ENCODE results near the gene TMEM63C.

TMEM63C gene

DNA sequence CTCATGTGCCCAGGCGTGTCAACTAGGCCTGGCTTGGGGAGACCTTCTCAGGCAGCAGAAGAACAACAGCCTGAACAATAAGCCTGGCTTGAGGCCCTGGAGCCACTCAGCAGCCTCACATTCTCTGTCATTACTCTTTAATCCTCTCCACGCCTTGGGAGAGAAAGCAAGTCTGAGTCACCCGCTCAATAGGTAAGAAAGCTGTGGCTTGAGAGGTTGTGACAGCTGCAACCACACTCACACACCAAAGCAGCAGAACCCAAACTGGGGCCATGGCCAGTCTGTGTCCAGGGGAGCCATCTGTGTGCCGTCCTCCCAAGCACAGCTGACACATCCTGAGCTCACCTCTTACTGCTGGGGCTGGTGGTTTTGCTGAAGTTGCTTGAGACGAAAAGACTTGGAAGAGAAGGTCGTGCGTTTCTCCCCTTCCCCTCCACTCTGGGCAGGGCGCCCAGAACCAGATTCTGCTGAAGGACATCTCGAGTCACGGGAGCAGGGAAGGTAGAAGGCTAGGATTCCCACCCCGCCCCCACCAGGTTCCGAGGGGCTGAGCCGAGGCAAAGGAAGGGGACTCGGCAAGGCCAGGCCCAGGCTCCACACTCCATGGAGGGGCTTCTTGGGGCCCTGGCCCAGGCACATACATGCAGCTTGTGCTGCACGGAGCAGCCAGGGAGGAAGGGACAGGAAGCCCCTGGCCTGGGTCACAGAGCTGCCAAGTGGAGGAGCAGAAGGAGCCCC lies 5.5 kb downstream of the TMEM63C start:
- H3K9me3 ChIP-seq (ENCODE audit: control insufficient read depth, insufficient read depth, low read length), result no peaks in the 10 kb centered on the region
- no peaks in the 10 kb centered on the region for H3K36me3 ChIP-seq (ENCODE audit: control insufficient read depth, insufficient read depth, low read length)
- no peak overlapping the region for H3K4me3 ChIP-seq (ENCODE audit: low read depth, low read length)
- no peak overlapping the region for H3K9ac ChIP-seq (ENCODE audit: low read depth, low read length)
- peaks cover 5% of the 10 kb centered on the region for H3K27me3 ChIP-seq (ENCODE audit: control insufficient read depth, insufficient read depth, low read length)
- peaks cover 5% of the 10 kb centered on the region for H3K4me1 ChIP-seq (ENCODE audit: control insufficient read depth, insufficient read depth, low read length)

DNA sequence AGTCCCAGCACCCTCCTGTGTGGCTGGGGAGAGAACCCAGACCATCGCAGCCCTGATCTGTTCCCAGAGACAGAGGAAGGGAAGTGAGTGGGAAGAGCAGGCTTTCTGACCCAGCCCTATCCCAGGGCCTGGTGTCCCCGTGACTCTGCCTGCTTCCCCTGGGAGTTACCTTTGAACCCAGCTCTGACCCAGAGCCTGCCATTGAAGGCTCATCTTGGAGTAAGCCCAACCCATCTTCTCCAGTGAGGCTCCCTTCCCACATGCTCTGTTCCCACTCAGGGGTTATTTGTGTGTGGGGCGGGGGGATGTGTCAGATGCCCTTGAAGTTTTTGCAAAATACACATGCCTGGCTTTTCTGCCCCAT lies 6.0 kb downstream of the TMEM63C start:
- Histone ChIP-seq H3K27me3 (ENCODE audit: control insufficient read depth, insufficient read depth, low read length) (peaks cover 4% of the 10 kb centered on the region), H3K36me3 (ENCODE audit: control insufficient read depth, insufficient read depth, low read length) (no peaks in the 10 kb centered on the region), H3K9ac (ENCODE audit: low read depth, low read length) (no peak overlapping the region), H3K4me3 (ENCODE audit: low read depth, low read length) (no peak overlapping the region), H3K4me1 (ENCODE audit: control insufficient read depth, insufficient read depth, low read length) (peaks cover 5% of the 10 kb centered on the region), H3K9me3 (ENCODE audit: control insufficient read depth, insufficient read depth, low read length) (no peaks in the 10 kb centered on the region)

DNA sequence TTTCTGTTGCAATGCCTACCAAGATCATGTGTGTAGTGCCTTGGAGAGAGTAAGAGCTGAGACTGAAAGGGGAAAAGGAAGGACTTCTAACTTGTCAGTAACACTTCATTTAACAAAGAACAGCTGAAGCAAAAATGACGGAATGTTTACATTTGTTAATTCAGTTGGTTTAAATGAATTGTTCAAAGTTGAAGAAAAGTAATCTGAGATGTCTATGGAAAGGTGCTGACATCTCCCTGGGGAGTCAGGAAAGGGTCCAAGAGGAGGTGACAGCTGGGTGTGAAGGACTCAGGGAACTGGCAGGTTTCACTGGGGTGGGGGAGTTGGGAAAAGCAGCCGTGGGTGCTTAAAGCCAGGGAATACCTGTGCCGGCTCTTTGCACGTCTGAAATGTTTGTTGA lies 7.9 kb downstream of the TMEM63C start:
- no peaks in the 10 kb centered on the region for H3K9me3 ChIP-seq (ENCODE audit: control insufficient read depth, insufficient read depth, low read length)
- H3K27me3 ChIP-seq (ENCODE audit: control insufficient read depth, insufficient read depth, low read length), result no peaks in the 10 kb centered on the region
- no peak overlapping the region for H3K4me3 ChIP-seq (ENCODE audit: low read depth, low read length)
- no peak overlapping the region for H3K9ac ChIP-seq (ENCODE audit: low read depth, low read length)
- peaks cover 5% of the 10 kb centered on the region for H3K4me1 ChIP-seq (ENCODE audit: control insufficient read depth, insufficient read depth, low read length)
- no peaks in the 10 kb centered on the region for H3K36me3 ChIP-seq (ENCODE audit: control insufficient read depth, insufficient read depth, low read length)

DNA sequence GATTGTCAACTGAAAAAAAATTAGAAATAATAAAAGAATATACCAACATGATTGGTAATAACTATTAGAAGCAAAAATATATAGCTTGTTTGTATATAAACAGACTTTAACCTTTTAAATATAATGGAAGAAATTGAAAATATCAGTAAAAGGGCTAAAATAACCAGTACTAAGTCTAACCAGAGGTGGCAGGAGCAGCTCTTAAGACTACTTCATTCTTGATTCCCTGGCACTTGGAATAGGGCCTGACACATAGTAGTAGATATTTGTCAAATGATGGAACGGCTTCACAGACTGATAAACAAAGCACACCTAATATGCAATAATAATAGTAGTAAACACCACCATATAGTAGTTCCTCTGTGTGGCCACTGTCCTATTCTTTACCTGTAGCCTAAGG lies 9.4 kb downstream of the TMEM63C start:
- Histone ChIP-seq H3K27me3 (ENCODE audit: control insufficient read depth, insufficient read depth, low read length) (no peaks in the 10 kb centered on the region), H3K9ac (ENCODE audit: low read depth, low read length) (no peak overlapping the region), H3K4me3 (ENCODE audit: low read depth, low read length) (no peak overlapping the region), H3K36me3 (ENCODE audit: control insufficient read depth, insufficient read depth, low read length) (no peaks in the 10 kb centered on the region), H3K4me1 (ENCODE audit: control insufficient read depth, insufficient read depth, low read length) (peaks cover 5% of the 10 kb centered on the region), H3K9me3 (ENCODE audit: control insufficient read depth, insufficient read depth, low read length) (no peaks in the 10 kb centered on the region)

DNA sequence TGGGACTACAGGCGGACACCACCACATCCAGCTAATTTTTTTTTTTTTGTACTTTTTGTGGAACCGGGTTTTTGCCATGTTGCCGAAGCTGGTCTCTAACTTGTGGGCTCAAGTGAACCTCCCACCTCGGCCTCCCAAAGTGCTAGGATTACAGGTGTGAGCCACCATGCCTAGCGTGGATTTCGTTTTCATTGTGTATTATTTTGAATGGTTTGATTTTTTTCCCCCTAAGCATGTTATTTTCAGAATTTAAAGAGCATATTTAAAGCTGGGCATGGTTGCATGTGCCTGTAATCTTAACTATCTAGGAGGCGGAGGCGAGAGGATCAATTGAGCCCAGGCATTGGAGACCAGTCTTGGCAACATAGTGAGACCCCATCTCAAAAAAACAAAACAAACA lies 13.1 kb downstream of the TMEM63C start:
- Histone ChIP-seq H3K4me1 (ENCODE audit: control insufficient read depth, insufficient read depth, low read length) (no peaks in the 10 kb centered on the region), H3K9ac (ENCODE audit: low read depth, low read length) (no peak overlapping the region), H3K27me3 (ENCODE audit: control insufficient read depth, insufficient read depth, low read length) (no peaks in the 10 kb centered on the region), H3K36me3 (ENCODE audit: control insufficient read depth, insufficient read depth, low read length) (no peaks in the 10 kb centered on the region), H3K9me3 (ENCODE audit: control insufficient read depth, insufficient read depth, low read length) (no peaks in the 10 kb centered on the region), H3K4me3 (ENCODE audit: low read depth, low read length) (no peak overlapping the region)

DNA sequence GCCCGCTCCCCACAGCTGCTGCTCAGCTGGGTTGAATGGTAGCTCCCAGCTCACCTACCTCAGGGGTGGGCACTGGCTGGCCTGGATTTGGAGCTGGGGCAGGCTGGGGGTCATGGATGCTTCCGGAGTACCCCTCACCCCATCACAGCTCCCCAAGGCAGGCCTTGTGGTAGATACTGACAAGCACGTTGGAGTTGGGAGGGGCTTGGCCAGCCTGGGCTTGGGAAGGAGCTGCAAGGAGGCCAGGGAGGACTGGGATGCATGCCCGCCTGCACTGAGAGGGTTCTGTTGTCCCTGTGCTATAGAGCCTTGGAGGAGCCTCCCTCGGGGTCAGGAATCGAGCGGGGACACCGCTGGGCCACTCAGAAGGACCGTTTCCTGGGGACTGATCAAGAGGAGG lies 14.2 kb downstream of the TMEM63C start:
- no peaks in the 10 kb centered on the region for H3K36me3 ChIP-seq (ENCODE audit: control insufficient read depth, insufficient read depth, low read length)
- no peak overlapping the region for H3K9ac ChIP-seq (ENCODE audit: low read depth, low read length)
- H3K4me3 ChIP-seq (ENCODE audit: low read depth, low read length), result no peak overlapping the region
- no peaks in the 10 kb centered on the region for H3K27me3 ChIP-seq (ENCODE audit: control insufficient read depth, insufficient read depth, low read length)
- H3K4me1 ChIP-seq (ENCODE audit: control insufficient read depth, insufficient read depth, low read length), result no peaks in the 10 kb centered on the region
- H3K9me3 ChIP-seq (ENCODE audit: control insufficient read depth, insufficient read depth, low read length), result no peaks in the 10 kb centered on the region

DNA sequence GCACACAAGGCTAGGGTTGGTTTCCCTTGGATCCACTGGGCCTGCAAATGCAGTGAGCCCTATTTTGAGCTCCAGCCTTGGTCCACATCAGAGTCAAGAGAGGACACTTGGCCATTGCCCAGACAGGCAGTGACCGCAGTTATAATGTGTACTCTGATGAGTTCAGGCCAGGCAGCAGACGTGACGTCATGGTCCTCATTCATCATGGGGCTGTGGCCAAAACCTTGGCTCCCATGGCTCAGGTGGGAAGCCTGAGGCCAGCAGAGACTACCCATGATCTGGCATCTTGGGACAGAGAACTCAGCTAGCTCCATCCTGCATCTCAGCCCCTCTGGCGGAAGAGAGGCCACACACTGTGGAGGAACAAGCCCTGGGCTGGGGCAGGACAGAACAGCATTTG lies 16.4 kb downstream of the TMEM63C start:
- Histone ChIP-seq H3K4me3 (ENCODE audit: low read depth, low read length) (no peak overlapping the region), H3K9me3 (ENCODE audit: control insufficient read depth, insufficient read depth, low read length) (no peaks in the 10 kb centered on the region), H3K36me3 (ENCODE audit: control insufficient read depth, insufficient read depth, low read length) (no peaks in the 10 kb centered on the region), H3K27me3 (ENCODE audit: control insufficient read depth, insufficient read depth, low read length) (no peaks in the 10 kb centered on the region), H3K9ac (ENCODE audit: low read depth, low read length) (no peak overlapping the region), H3K4me1 (ENCODE audit: control insufficient read depth, insufficient read depth, low read length) (no peaks in the 10 kb centered on the region)

DNA sequence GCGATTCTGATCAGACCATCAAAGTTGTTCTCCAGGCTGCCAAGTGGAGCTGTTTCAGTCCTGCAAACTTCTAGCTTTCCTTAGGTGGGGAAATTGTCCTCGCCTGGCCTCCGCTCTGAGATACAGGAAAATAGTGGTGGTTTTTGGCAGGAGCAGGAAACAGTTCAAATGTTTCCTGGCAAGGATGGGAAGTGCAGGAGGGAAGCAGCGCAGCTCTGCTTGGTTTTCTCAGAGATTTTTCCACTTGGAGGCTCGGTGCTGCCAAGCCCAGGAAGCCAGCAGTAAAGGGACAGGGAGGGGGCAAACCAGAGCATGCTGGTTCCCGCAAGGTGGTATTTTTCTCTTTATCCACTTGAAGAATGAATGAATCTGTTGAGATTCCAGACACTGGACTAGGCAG lies 17.0 kb downstream of the TMEM63C start:
- no peaks in the 10 kb centered on the region for H3K4me1 ChIP-seq (ENCODE audit: control insufficient read depth, insufficient read depth, low read length)
- no peaks in the 10 kb centered on the region for H3K36me3 ChIP-seq (ENCODE audit: control insufficient read depth, insufficient read depth, low read length)
- H3K4me3 ChIP-seq (ENCODE audit: low read depth, low read length), result no peak overlapping the region
- H3K27me3 ChIP-seq (ENCODE audit: control insufficient read depth, insufficient read depth, low read length), result no peaks in the 10 kb centered on the region
- no peaks in the 10 kb centered on the region for H3K9me3 ChIP-seq (ENCODE audit: control insufficient read depth, insufficient read depth, low read length)
- no peak overlapping the region for H3K9ac ChIP-seq (ENCODE audit: low read depth, low read length)

DNA sequence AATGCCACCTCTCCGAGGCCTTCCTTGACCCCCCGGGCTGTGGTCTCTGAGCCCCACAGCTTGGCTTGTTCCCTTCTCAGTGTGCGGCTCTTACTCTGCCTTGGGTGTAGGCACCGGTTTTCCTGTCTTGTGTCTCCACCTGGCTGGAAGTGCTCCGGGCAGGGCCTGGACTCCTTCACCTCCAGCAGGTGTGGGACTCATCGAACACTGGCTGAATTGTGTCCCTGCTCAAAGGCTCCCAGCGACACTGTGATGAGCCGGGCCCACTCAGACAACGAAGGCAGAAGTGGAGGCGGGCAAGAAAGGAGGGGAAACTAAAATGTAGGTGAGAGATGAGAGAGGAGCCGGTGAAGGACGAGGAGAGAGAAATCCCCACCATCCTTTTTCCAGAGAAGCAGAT lies 18.0 kb downstream of the TMEM63C start:
- H3K27me3 ChIP-seq (ENCODE audit: control insufficient read depth, insufficient read depth, low read length), result no peaks in the 10 kb centered on the region

DNA sequence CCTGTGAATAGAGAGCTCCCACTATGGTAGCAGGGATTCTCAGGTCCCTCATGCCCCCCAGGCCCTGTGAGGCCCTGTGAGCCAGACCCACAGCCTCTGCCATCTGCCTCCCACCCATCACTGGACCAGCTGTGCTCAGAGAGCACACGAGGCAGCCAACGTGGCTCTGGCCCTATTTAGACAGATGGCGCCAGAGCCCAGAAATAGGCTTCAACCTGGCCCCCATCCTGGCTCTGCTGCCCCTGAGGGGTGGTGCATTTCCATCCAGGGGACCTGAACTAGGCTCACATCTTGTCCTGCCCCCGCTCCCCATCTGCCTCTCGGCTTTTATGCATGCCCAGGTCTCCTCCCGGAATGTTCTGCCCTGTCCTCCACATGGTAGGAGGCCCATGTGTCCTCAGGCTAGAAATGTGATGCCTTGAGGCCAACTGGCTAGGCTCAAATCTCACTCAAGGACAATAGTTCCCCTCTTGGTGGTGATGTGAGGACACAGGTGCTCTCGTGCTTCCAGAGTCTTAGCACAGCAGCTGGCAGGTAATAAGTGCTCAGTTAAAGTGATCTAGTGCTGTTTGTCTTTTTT lies 18.9 kb downstream of the TMEM63C start:
- H3K4me1 ChIP-seq (ENCODE audit: control insufficient read depth, insufficient read depth, low read length), result no peaks in the 10 kb centered on the region
- H3K9ac ChIP-seq (ENCODE audit: low read depth, low read length), result no peak overlapping the region
- H3K27me3 ChIP-seq (ENCODE audit: control insufficient read depth, insufficient read depth, low read length), result no peaks in the 10 kb centered on the region
- no peak overlapping the region for H3K4me3 ChIP-seq (ENCODE audit: low read depth, low read length)
- H3K9me3 ChIP-seq (ENCODE audit: control insufficient read depth, insufficient read depth, low read length), result no peaks in the 10 kb centered on the region
- no peaks in the 10 kb centered on the region for H3K36me3 ChIP-seq (ENCODE audit: control insufficient read depth, insufficient read depth, low read length)

More for the DNA sequence above, 18.0 kb downstream of the TMEM63C start:
- Histone ChIP-seq H3K36me3 (ENCODE audit: control insufficient read depth, insufficient read depth, low read length) (no peaks in the 10 kb centered on the region), H3K9me3 (ENCODE audit: control insufficient read depth, insufficient read depth, low read length) (no peaks in the 10 kb centered on the region), H3K4me1 (ENCODE audit: control insufficient read depth, insufficient read depth, low read length) (no peaks in the 10 kb centered on the region), H3K4me3 (ENCODE audit: low read depth, low read length) (no peak overlapping the region), H3K9ac (ENCODE audit: low read depth, low read length) (no peak overlapping the region)

DNA sequence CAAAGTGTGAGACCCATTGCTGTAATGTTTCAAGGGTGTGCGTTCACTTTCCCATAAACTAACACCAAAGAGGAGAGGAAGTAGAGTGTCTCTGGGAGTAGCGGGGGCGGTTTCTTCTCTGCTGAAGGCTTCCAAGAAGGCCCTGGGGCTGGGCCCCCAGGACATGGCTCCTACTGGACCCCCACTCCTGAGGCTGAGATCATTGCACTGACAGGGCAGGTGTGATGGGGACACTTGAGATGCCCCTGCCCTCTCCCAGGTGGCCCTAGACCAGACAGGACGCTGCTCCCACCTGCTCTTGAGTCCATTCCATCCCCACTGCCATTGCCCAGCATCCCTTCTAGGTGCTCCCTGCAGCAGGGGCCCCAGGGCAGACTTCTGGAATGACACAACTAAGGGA lies 20.1 kb downstream of the TMEM63C start:
- H3K36me3 ChIP-seq (ENCODE audit: control insufficient read depth, insufficient read depth, low read length), result no peaks in the 10 kb centered on the region
- H3K4me1 ChIP-seq (ENCODE audit: control insufficient read depth, insufficient read depth, low read length), result no peaks in the 10 kb centered on the region
- no peaks in the 10 kb centered on the region for H3K27me3 ChIP-seq (ENCODE audit: control insufficient read depth, insufficient read depth, low read length)
- no peak overlapping the region for H3K4me3 ChIP-seq (ENCODE audit: low read depth, low read length)
- no peaks in the 10 kb centered on the region for H3K9me3 ChIP-seq (ENCODE audit: control insufficient read depth, insufficient read depth, low read length)
- H3K9ac ChIP-seq (ENCODE audit: low read depth, low read length), result no peak overlapping the region

DNA sequence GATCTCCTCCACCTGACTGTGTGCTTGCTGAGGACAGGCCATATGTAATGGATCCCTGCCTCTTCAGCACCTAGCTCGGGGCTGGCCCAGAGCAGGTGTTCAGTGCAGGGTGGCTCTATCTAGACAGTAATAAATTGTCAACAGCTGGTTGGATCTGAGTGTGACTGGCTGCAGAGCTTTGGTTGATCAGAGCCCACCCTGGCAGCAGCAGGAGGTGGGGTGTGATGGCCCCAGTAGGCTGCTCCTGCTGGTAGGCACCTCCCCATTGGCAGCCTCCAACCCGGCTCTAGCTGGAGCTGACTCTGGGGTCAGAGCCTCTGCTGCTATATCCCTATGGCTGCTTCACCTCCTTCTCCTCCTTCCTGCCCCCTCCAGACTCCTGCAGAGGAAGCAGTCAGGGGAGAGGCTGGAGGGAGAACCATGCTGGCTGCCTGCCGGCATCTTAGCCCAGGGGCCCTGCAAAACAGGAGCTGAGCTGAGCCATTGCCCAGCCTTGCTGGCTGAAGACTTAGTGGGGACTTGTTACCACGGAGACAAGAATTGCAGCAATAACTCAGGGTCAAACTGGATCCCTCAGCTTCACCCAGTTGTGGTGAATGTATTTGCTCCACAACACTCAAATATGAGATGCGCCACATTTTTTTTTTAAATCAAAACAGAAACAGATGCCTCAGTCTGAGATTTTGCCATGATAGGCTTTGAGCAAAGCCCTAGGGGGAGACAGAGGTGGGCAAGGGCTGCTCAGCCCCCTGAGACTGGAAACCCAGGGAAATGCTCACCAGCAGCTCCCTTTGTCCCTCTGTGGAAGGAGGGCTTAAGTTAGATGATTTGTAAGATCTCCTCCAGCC lies 22.2 kb downstream of the TMEM63C start:
- H3K9me3 ChIP-seq (ENCODE audit: control insufficient read depth, insufficient read depth, low read length), result no peaks in the 10 kb centered on the region
- H3K27me3 ChIP-seq (ENCODE audit: control insufficient read depth, insufficient read depth, low read length), result no peaks in the 10 kb centered on the region
- H3K4me3 ChIP-seq (ENCODE audit: low read depth, low read length), result no peak overlapping the region
- H3K9ac ChIP-seq (ENCODE audit: low read depth, low read length), result no peak overlapping the region
- no peaks in the 10 kb centered on the region for H3K36me3 ChIP-seq (ENCODE audit: control insufficient read depth, insufficient read depth, low read length)
- H3K4me1 ChIP-seq (ENCODE audit: control insufficient read depth, insufficient read depth, low read length), result no peaks in the 10 kb centered on the region

Data from iPS-15b (cell line).